ENCODE data around the gene PRMT3. TPM values are rescaled to one million over a fixed set of nuclear protein-coding genes. Genes with fewer than 3 reads are reported as not detected.

The PRMT3 gene
- polyA plus RNA-seq, 3 donors = 4.5 to 8.4 (median 6.1) TPM

DNA sequence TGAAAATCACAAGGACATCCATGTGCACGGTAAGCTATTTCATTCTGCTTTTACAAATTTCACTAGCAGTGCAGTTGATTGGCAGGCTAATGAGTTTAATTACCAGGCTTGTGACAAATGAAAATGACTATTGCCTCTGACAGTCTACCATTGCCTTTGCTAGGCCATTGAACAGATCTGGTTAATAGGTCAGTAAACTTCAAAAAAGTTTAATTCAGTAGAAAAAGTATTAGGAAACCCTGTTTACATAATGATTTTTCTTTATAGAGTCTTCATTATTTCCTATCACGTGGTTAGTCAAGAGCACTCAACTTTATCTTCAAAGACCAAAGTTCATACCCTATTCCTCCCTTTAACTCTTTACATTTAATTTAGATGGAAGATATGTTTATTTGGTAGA lies 77.0 kb downstream of the PRMT3 start:
- Histone ChIP-seq H2AFZ (ENCODE audit: insufficient read depth, low read depth, low read length, poor library complexity, severe bottlenecking) (no peak overlapping the region), H3K27me3 (ENCODE audit: control insufficient read depth in 2 of 2, insufficient read depth in 2 of 2, low read length in 2 of 2) (no peaks in the 10 kb centered on the region), H3K36me3 (replicated peaks in 1 of 2; ENCODE audit: control insufficient read depth in 1 of 2, insufficient read depth in 2 of 2, low read length in 2 of 2) (peaks cover 8 to 55% of the 10 kb centered on the region in 2 donors), H3K4me3 (replicated peaks in 1 of 3; ENCODE audit: low read depth in 2 of 3, low read length in 3 of 3) (no peak overlapping the region), H3K9me3 (replicated peaks in 1 of 2; ENCODE audit: control insufficient read depth in 1 of 2, insufficient read depth in 1 of 2, low read length in 2 of 2) (no peaks in the 10 kb centered on the region), H4K20me1 (ENCODE audit: insufficient read depth, low read length) (no peaks in the 10 kb centered on the region), H3K27ac (ENCODE audit: low read depth in 1 of 2, low read length in 2 of 2) (no peak overlapping the region), H3K4me1 (ENCODE audit: control insufficient read depth in 1 of 2, insufficient read depth in 2 of 2, low read length in 2 of 2) (no peaks in the 10 kb centered on the region), H3K4me2 (replicated peaks; ENCODE audit: extremely low read depth, low read length, poor library complexity, severe bottlenecking) (no peak overlapping the region), H3K9ac (ENCODE audit: insufficient read depth, low read length, poor library complexity, severe bottlenecking) (no peak overlapping the region), H3K79me2 (ENCODE audit: insufficient read depth, low read length) (no peaks in the 10 kb centered on the region)
- peaks cover 0 to 2% (median 0%) of the 10 kb centered on the region in 7 donors for H3K9me3 Mint-ChIP-seq
- H3K27me3 Mint-ChIP-seq (ENCODE audit: low read depth in 3 of 3) = no peaks in the 10 kb centered on the region
- intact Hi-C loops (cut with micrococcal nuclease) = no loop called here
- no peak overlapping the region for H3K27ac Mint-ChIP-seq
- no peak for DNase-seq
- no peak overlapping the region for H3K4me3 Mint-ChIP-seq
- no peaks in the 10 kb centered on the region for H3K4me1 Mint-ChIP-seq
- peaks cover 30 to 40% of the 10 kb centered on the region in 2 donors for H3K36me3 Mint-ChIP-seq
- TF ChIP-seq CTCF (IDR thresholded peaks at IDR 0.05) = no peak
- no CpG with 5 or more reads among the region's 2 CpGs for WGBS (ENCODE audit: insufficient coverage)

DNA sequence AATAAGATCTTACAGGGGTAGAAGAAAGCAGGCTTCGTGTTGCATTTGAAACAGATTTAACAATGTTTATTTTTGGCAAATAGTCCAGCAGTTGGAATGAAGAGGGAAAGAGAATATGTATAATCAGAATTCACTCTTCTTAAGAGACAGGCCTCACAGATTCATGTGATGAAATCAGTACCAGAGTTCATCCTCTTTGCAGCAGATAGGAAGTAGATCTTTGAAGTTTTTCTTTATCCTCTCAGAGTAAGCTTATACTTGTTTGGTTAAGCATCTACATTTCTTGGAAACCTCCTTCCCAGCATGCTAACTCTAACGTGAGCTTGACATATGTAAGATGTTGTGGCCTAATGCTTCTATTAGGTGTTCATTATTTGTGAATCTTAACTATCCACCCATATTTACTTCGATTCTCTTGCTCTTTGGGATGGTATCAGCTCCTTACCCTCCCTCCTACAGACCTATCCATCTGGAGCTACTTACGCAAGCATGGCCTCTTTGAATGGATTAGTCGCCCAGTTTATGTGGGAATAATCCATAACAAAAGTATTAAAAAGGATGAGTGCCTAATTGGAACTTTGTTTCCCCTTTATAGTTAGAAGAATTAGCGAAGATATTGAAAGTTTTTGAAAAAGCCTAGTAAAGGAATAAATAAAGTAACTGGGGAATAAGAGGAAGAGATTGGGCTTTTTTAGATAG lies 80.1 kb downstream of the PRMT3 start:
- H3K9me3 ChIP-seq (replicated peaks in 1 of 2; ENCODE audit: control insufficient read depth in 1 of 2, insufficient read depth in 1 of 2, low read length in 2 of 2) = no peaks in the 10 kb centered on the region
- H3K9me3 Mint-ChIP-seq = peaks cover 0 to 4% (median 0%) of the 10 kb centered on the region in 7 donors
- intact Hi-C loops (cut with micrococcal nuclease) = no loop called here
- no peak overlapping the region for H3K27ac Mint-ChIP-seq
- no peaks in the 10 kb centered on the region for H3K79me2 ChIP-seq (ENCODE audit: insufficient read depth, low read length)
- no CpG with 5 or more reads among the region's 6 CpGs for WGBS (ENCODE audit: insufficient coverage)
- H3K4me1 Mint-ChIP-seq = no peaks in the 10 kb centered on the region
- no peak for TF ChIP-seq CTCF (IDR thresholded peaks at IDR 0.05)
- H2AFZ ChIP-seq (ENCODE audit: insufficient read depth, low read depth, low read length, poor library complexity, severe bottlenecking) = no peak overlapping the region
- H3K4me2 ChIP-seq (replicated peaks; ENCODE audit: extremely low read depth, low read length, poor library complexity, severe bottlenecking) = no peak overlapping the region
- H3K9ac ChIP-seq (ENCODE audit: insufficient read depth, low read length, poor library complexity, severe bottlenecking) = no peak overlapping the region
- H3K4me1 ChIP-seq (ENCODE audit: control insufficient read depth in 1 of 2, insufficient read depth in 2 of 2, low read length in 2 of 2) = no peaks in the 10 kb centered on the region
- no peak overlapping the region for H3K27ac ChIP-seq (ENCODE audit: low read depth in 1 of 2, low read length in 2 of 2)
- DNase-seq = no peak
- peaks cover 4 to 56% of the 10 kb centered on the region in 2 donors for H3K36me3 ChIP-seq (replicated peaks in 1 of 2; ENCODE audit: control insufficient read depth in 1 of 2, insufficient read depth in 2 of 2, low read length in 2 of 2)
- H3K4me3 ChIP-seq (replicated peaks in 1 of 3; ENCODE audit: low read depth in 2 of 3, low read length in 3 of 3) = no peak overlapping the region
- no peak overlapping the region for H3K4me3 Mint-ChIP-seq
- H3K27me3 Mint-ChIP-seq (ENCODE audit: low read depth in 3 of 3) = no peaks in the 10 kb centered on the region
- no peaks in the 10 kb centered on the region for H4K20me1 ChIP-seq (ENCODE audit: insufficient read depth, low read length)
- H3K27me3 ChIP-seq (ENCODE audit: control insufficient read depth in 2 of 2, insufficient read depth in 2 of 2, low read length in 2 of 2) = no peaks in the 10 kb centered on the region
- peaks cover 39 to 47% of the 10 kb centered on the region in 2 donors for H3K36me3 Mint-ChIP-seq
